ENCODE measurements around the gene CLEC7A. TPM values are rescaled to one million over a fixed set of nuclear protein-coding genes. Genes with fewer than 3 reads are reported as not detected.

The CLEC7A gene
- total and polyA plus RNA-seq, 2 donors (not counting 1 experiment from before 2014, with no cell fraction given), result 0.03 TPM; not detected in 1

DNA sequence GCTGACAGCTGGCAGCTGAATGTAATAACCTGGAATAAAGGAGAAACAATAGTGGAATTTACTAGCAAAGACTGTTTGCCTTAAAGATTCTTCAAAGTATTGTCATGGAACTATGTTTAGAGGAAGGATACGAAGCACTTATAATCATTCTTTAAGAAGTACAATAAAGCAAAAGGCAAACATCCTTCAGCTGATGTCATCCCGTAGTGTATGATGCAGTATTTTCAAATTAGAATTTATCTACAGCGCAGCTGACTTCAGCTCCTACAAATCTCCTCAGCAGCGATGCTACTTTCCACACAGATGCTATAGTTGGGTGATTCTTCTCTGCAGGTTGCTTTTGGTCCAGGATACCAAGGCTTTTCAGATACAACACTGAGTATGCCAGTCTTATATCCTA, 62.7 kb downstream of the CLEC7A start:
- Histone ChIP-seq H3K79me2 (ENCODE audit: control insufficient read depth, insufficient read depth, low read length) (no peaks in the 10 kb centered on the region), H3K4me1 (ENCODE audit: control insufficient read depth, extremely low read depth, insufficient read depth, low read length) (no peaks in the 10 kb centered on the region), H3K4me2 (ENCODE audit: extremely low read depth, insufficient read depth, low read length) (no peak overlapping the region), H2AFZ (ENCODE audit: low read length) (no peak overlapping the region), H4K20me1 (ENCODE audit: control insufficient read depth, extremely low read depth, insufficient read depth, low read length) (no peaks in the 10 kb centered on the region), H3K9me3 (ENCODE audit: control insufficient read depth, insufficient read depth, low read depth, low read length) (no peaks in the 10 kb centered on the region), H3K27ac (ENCODE audit: insufficient read depth, low read length) (no peak overlapping the region), H3K36me3 (ENCODE audit: control insufficient read depth, insufficient read depth, low read length) (no peaks in the 10 kb centered on the region), H3K4me3 (replicated peaks in 1 of 4; ENCODE audit: control extremely low read depth in 1 of 4, insufficient read depth in 1 of 4, low read depth in 3 of 4, low read length in 4 of 4) (no peak overlapping the region), H3K9ac (ENCODE audit: insufficient read depth, low read length) (no peak overlapping the region), H3K27me3 (ENCODE audit: control insufficient read depth, insufficient read depth, low read length) (no peaks in the 10 kb centered on the region)
- TF ChIP-seq, protein P1, sequence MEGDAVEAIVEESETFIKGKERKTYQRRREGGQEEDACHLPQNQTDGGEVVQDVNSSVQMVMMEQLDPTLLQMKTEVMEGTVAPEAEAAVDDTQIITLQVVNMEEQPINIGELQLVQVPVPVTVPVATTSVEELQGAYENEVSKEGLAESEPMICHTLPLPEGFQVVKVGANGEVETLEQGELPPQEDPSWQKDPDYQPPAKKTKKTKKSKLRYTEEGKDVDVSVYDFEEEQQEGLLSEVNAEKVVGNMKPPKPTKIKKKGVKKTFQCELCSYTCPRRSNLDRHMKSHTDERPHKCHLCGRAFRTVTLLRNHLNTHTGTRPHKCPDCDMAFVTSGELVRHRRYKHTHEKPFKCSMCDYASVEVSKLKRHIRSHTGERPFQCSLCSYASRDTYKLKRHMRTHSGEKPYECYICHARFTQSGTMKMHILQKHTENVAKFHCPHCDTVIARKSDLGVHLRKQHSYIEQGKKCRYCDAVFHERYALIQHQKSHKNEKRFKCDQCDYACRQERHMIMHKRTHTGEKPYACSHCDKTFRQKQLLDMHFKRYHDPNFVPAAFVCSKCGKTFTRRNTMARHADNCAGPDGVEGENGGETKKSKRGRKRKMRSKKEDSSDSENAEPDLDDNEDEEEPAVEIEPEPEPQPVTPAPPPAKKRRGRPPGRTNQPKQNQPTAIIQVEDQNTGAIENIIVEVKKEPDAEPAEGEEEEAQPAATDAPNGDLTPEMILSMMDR (conservative IDR thresholded peaks at IDR 0.05 in 1 of 2, IDR thresholded peaks at IDR 0.05 in 1 of 2; ENCODE audit: low read depth in 1 of 2, low read length in 2 of 2), result no peak
- TF ChIP-seq EZH2 (IDR thresholded peaks at IDR 0.05; ENCODE audit: low read length, missing control alignments), result no peak
- no peak for DNase-seq (ENCODE audit: low read depth in 2 of 2)

Other genes with a start within 250 kb of the CLEC7A start
- not detected in 2 replicates for gene KLRF2, start 248.7 kb downstream of the CLEC7A start, total RNA-seq
- gene KLRF2, start 248.7 kb downstream of the CLEC7A start, polyA plus RNA-seq, result not detected in 2 replicates
- not detected in 2 replicates for gene CLEC2A, start 197.8 kb downstream of the CLEC7A start, total RNA-seq
- not detected in 2 replicates for gene CLEC2A, start 197.8 kb downstream of the CLEC7A start, polyA plus RNA-seq
- gene CLEC12A, start 158.8 kb downstream of the CLEC7A start, total RNA-seq, result not detected in 2 replicates
- gene CLEC12A, start 158.8 kb downstream of the CLEC7A start, polyA plus RNA-seq, result not detected in 2 replicates
- gene CLEC1B, start 131.1 kb downstream of the CLEC7A start, total RNA-seq, result not detected in 2 replicates
- gene CLEC1B, start 131.1 kb downstream of the CLEC7A start, polyA plus RNA-seq, result not detected in 2 replicates
- gene CLEC12B, start 119.6 kb downstream of the CLEC7A start, total RNA-seq, result not detected in 2 replicates
- gene CLEC12B, start 119.6 kb downstream of the CLEC7A start, polyA plus RNA-seq, result 0.02 TPM in 1 of 2 replicates, not detected in the other
- not detected in 2 replicates for gene CLEC9A, start 99.5 kb downstream of the CLEC7A start, total RNA-seq
- gene CLEC9A, start 99.5 kb downstream of the CLEC7A start, polyA plus RNA-seq, result not detected in 2 replicates
- gene CLEC1A, start 31.2 kb downstream of the CLEC7A start, total RNA-seq, result not detected in 2 replicates
- gene CLEC1A, start 31.2 kb downstream of the CLEC7A start, polyA plus RNA-seq, result 0.08 TPM in 1 of 2 replicates, not detected in the other
- 0.26 and 1.2 TPM in 2 replicates for gene OLR1, start 41.9 kb upstream of the CLEC7A start, total RNA-seq
- gene OLR1, start 41.9 kb upstream of the CLEC7A start, polyA plus RNA-seq, result 3.2 and 27.4 TPM in 2 replicates
- gene TMEM52B, start 48.8 kb upstream of the CLEC7A start, total RNA-seq, result under 0.01 and 0.50 TPM in 2 replicates
- gene TMEM52B, start 48.8 kb upstream of the CLEC7A start, polyA plus RNA-seq, result 0.53 and 5.7 TPM in 2 replicates
- gene GABARAPL1, start 82.7 kb upstream of the CLEC7A start, total RNA-seq, result 105 and 186 TPM in 2 replicates
- gene GABARAPL1, start 82.7 kb upstream of the CLEC7A start, polyA plus RNA-seq, result 68.1 and 363 TPM in 2 replicates
- 0.17 and 0.26 TPM in 2 replicates for gene KLRD1, start 177.7 kb upstream of the CLEC7A start, total RNA-seq
- under 0.01 and 0.06 TPM in 2 replicates for gene KLRD1, start 177.7 kb upstream of the CLEC7A start, polyA plus RNA-seq